CD4-positive, alpha-beta T cell treated with Interleukin-17A for 4 hours (primary cell): ENCODE results near the gene TMCO4.
A peak's percentile ranks its signal among the peaks of the same experiment; 100 is the strongest.

Experiments used
- DNase-seq: peaks from one replicate; pipeline ENCODE4 v3.0.0-alpha.2; 2020; ENCODE audit warnings: mixed read lengths

TMCO4 gene

DNA sequence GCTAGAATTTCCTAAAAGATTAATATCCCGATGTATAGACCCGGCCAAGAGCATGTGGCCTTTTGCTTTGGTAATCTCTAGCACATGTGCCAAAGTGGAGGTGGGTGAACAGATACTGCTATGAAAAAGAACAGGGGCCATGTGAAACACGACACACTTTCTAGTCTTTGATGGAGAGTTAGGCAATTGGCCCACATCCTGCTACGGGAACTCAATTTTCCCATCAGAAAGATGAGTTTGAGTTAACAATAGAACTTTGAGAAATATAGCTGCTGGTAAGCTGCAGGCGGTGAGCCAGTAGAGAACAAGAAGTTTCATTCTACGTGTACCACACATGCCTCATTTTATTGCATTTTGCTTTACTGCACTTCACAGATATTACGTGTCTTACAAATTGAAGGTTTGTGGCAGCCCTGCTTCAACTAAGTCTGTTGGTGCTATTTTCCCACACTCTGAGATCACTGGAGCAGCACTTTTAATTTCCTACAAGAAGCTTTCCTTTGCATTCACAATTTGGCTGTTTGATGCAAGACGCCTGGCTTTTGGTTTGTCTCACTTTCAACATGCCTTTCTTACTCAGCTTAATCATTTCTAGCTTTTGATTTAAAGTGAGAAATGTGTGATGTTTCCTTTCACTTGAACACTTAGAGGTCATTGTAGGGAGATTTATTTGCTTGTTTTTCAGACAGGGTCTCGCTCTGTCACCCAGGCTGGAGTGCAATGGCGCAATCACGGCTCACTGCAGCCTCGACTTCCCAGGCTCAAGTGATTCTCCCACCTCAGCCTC is 88.7 kb downstream of the TMCO4 start:
- DNase-seq, result no peak

DNA sequence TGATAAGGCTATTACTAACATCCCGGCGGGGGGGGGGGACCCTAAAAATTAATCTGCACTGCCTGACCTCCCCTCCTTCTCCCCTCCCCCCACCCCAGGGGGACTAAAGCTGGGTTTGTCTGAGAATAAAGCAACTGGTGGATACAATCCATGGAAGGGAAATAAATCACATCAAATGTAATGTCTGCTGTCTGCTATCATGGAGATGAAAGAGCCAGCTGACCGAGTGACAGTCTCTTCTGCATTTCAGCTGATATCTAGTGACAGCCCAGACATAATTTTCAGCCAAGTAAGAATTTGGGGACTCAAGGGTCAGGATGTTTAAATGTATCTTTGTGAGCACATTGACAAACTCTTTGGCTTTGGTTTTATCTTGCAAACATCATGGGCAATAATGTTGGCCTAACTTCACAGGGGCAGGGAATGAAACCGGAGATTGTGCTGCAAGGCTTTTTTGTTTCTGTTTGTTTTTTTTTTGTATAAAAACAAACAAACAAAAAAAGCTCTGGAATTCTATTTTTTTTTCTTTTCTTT is 90.4 kb downstream of the TMCO4 start:
- DNase-seq, result no peak

- no peak for DNase-seq
These were observed 91.1 kb downstream of the TMCO4 start for GRCh38 chr1:19708567-19709110.

GRCh38 chr1:19706136-19706535 is 93.6 kb downstream of the TMCO4 start:
- no peak for DNase-seq

- DNase-seq, result no peak
These were observed 94.3 kb downstream of the TMCO4 start for GRCh38 chr1:19705464-19705863.

DNA sequence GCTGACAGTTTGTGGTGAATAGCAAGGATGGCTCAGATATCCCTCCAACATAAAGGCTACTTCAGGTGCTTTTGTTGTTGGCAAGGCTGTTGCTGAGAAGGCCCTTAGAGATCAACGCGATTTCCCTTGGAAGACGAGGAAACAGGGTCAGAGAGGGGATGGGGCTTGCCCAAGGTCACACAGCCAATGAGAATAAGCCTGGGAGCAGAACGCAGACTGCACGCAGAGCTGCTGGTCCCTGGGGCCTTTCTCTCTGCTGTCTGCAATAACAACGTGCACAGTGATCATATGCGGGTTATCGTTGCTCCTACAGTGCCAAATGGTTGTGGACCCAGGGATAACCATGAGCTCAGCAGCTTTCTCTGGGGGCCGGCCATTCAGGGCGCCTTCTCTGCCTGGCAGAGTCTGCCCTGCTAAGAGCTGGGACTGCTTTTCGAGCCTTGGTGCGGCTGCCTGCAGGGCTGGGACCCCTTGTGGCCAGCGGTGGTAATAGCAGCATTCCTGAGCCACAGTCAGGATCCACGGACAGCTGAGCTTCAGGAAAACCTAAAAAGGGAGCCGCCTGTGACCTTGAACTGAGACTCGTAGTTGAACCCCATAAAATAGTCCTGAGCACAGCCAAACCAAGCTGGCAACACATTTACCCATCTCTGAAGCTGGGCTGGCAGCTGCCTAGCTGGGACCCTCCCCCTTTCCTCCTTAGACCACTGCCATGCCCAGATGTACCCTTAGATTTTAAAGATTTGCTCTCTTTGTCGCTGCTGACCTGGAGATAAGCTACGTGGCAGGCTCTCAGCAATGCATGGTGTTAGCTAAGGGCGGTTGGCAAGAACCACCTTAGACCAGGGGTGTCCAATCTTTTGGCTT is 95.2 kb downstream of the TMCO4 start:
- DNase-seq, result peak; percentile 75

GRCh38 chr1:19703280-19703679 is 96.4 kb downstream of the TMCO4 start:
- no peak for DNase-seq

GRCh38 chr1:19700079-19700777 is 99.5 kb downstream of the TMCO4 start:
- no peak for DNase-seq

DNA sequence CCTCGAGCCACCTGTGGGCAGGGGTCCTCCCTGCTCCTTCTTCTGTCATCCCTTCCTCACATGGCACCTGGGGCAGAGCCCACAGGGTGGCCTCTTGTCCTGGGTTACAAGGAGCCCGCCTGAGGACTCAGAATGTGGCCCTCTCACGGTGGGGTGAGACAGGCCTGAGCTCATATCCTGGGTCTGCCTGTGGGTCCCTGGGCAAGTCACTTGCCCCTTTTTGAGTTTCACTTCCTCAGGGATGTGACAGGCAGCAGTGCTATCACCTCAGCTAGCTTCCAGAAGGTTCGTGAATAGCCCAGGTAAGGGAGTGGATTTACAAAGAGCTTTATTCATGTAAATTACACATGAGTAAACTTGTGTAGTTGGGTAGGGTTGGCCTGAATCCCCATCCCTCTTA is 101.5 kb downstream of the TMCO4 start:
- DNase-seq, result no peak

- no peak for DNase-seq
These were observed 102.9 kb downstream of the TMCO4 start for GRCh38 chr1:19696820-19697219.

- DNase-seq, result no peak
These were observed 103.9 kb downstream of the TMCO4 start for GRCh38 chr1:19695772-19696171.

GRCh38 chr1:19694298-19694697 is 105.4 kb downstream of the TMCO4 start:
- DNase-seq, result no peak

GRCh38 chr1:19690342-19690741 is 109.4 kb downstream of the TMCO4 start:
- no peak for DNase-seq

DNA sequence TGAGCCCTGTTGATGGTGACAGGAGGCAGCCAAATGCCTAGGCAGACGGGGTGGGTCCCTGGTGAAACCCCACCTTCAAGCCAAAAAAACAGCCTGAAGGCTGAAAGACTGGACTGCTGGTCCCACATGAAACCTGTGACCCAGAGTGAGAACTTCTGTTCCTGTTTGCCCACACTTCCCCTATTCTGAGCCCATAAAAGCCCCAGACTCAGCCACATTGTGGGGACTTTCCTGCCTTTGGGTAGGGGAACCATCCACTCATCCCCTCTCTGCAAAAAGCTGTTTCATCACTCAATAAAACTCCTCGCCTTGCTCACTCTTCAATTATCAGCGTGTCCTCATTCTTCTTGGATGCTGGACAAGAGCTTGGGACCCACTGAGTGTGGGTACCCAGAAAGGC is 109.9 kb downstream of the TMCO4 start:
- DNase-seq, result no peak

DNA sequence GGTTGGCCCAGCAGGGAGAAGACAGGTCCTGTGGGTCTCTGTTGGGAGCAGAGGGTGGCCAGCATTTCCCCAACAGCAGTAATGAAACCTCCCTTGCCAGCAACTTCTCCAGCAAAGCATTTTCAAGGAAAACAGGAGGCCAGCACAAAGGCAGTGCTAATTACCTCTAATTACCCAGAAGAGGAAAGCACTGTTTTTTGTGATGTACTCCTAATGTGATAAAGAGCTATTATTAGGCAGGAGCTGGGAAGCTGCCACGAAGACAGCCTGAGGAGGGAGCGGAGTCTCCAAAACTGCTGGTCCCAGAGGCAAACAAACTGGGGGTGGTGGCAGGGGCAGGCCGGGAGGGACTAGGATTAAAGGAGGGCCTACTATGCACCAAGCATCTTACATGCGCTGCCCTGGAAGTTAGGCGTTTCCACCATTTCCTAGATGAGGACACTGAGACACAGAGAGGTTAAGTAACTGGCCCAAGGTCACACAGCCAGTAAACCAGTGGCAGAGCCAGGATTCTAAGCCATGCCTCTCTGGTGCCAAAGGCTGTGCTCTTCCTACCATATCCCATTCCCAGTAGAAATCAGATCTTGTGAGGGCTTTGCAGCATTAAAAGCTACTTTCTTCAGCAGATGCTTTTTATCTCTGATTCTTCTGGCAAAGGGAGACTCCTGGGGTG is 110.5 kb downstream of the TMCO4 start:
- DNase-seq, result no peak

DNA sequence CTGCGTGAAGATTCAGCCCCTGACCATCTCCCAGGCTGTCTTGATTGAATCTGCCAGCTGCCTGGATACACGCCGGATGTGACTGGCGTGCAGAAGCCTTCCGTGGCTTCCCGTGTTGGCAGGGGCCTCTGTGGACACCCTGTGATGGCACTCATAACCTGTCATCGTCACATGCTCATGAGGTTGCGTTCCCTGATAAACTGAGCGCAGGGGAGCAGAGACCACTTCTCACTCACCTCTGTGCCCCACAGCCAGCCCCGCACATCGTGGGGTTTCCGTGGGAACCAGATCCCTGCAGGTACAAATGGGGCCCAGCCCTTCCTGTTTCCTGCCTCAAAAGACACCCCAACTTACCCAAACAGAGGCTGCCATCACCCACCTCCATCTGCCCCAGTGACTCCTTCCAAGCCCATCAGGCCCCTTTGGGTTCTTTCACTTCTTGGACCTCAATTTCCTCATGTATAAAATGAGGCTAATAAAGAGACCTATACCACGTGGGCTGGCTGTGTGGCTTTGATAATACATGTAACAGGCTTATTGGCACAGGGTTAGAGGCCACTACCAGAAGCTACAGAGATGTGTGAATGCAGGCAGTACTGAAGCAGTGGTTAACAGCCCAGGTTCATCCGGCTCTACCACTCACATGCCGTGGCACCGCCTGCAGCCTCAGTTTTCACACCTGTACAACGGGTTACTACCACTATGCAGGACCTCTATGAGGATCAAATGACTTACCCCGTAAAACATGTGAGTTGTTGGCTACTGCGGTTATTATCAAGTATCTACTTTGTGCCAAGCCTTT is 111.5 kb downstream of the TMCO4 start:
- peak; percentile 58 for DNase-seq

DNA sequence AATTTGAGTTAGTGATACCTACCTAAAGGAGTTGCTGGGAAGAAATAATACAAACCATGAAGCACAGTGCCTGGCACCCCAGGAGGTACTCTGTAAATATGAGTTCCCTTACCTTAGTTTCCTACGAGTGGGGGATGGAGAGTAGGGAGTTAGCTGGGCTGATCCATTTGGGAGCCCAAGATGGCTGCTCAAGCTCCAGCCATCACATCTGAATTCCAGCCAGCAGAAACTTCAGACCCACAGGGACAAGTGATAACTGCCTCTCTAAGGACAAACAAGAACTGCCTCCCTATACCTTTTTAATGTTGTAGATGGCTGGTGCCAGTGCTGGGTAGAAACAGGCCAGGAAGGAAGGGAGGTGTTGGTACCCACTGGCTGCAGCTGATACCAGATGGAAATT is 112.3 kb downstream of the TMCO4 start:
- DNase-seq, result no peak

GRCh38 chr1:19685994-19686393 is 113.7 kb downstream of the TMCO4 start:
- no peak for DNase-seq

DNA sequence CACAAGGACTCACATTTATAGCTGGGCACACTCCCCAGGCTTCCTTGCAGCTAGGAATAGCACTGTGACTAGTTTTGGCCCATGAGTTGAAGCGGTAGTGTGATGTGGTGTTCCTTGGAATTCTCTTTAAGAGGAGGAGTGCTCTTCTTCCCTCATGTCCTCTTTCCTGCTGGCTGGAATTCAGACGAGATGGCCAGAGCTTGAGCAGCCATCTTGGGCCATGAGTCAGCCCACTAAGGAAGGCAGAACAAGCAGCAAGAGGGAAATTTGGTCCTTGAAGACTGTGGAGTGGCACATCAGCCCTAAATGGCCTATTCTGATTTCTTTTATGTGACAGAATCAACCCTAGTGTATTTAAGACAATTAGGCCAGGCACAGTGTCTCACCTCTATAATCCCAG is 115.0 kb downstream of the TMCO4 start:
- DNase-seq, result no peak

DNA sequence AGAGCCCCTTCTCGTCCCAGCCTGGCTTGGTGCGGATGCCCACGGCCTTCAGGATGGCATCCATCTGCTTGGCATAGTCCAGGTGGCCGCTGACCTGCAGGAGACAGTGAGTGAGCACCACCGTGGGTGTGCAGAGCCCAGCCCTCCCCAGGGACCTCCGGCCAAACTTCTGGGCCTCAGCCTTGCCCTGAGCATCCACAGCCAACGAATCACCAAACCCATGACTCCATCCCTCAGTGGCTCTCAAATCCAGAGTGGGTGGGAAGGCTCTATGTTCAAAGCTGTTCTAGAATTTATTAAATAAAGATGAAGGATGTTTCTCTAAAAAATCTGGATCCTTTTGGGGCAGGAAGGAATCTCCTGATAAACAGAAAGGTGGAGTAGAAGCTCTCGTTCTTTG is 116.4 kb downstream of the TMCO4 start:
- no peak for DNase-seq

DNA sequence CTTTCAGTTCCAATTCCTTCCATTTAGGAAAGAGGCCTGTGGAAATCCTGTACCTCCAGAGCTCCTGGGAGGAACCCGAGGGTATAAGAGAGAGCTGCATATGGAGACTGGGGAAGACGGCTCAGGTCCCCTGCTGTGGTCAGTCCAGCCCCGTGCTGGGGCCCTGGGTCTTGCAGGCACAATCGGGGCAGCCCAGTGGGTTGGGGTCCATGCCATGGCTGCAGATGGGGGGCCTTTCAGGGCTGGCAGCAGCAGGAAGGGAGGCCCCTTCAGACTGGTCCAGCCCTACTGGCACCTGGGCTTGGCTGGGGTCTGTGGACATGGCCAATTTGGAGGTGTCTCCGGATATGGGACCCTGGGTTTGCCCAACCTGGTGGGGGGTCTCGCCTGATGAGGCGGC is 116.8 kb downstream of the TMCO4 start:
- DNase-seq, result no peak

- DNase-seq, result no peak
These were observed 117.5 kb downstream of the TMCO4 start for GRCh38 chr1:19682257-19682656.
